Sigmoid colon (tissue), 4 donors: ENCODE data around the gene DOK6.

ENCODE experiments used
- CTCF ChIP-seq, 4 experiments: fragments of 450-650 bp in 3 of 4; fragments of 200-600 bp in 1 of 4; IDR thresholded peaks; one replicate each; pipeline ENCODE4 v1.5.1; 2016 to 2019; ENCODE audit warnings: antibody characterized with exemption in 4 of 4, mild to moderate bottlenecking in 3 of 4, moderate library complexity in 2 of 4
- EP300 ChIP-seq, 4 donors: sonication (generic); formaldehyde crosslinking; IDR thresholded peaks; one replicate each; pipeline ENCODE4 v1.6.1; 2017; ENCODE audit warnings: antibody characterized with exemption in 4 of 4
- POLR2A ChIP-seq, 2 donors: fragments of 450-650 bp; IDR thresholded peaks; one replicate each; pipeline ENCODE4 v1.6.1; 2016; ENCODE audit warnings: antibody characterized with exemption in 2 of 2, mild to moderate bottlenecking in 2 of 2, moderate library complexity in 2 of 2
- POLR2AphosphoS5 ChIP-seq, 4 donors: sonication (generic); formaldehyde crosslinking; IDR thresholded peaks; one replicate each; pipeline ENCODE4 v1.6.1; 2017; ENCODE audit warnings: antibody characterized with exemption in 4 of 4

GRCh38 chr18:69814861-69815385 lies 414.2 kb downstream of the DOK6 start:
- TF ChIP-seq CTCF (IDR thresholded peaks at IDR 0.05) (no peak), POLR2A (IDR thresholded peaks at IDR 0.05) (no peak), POLR2AphosphoS5 (IDR thresholded peaks at IDR 0.05) (no peak), EP300 (IDR thresholded peaks at IDR 0.05) (no peak)
